Activated naive CD4-positive, alpha-beta T cell treated with anti-CD3 and anti-CD28 coated beads, Interleukin-2, amount 50 U/mL, for 24 hours (primary cell): Measurements from ENCODE around the gene CFAP45.

Experiments
- H3K27ac Mint-ChIP-seq: one replicate; pipeline ENCODE4 v1.8.0; 2021; ENCODE audit warnings: mild to moderate bottlenecking, mixed read lengths
- H3K27me3 Mint-ChIP-seq: one replicate; pipeline ENCODE4 v1.8.0; 2021; ENCODE audit warnings: mixed read lengths
- H3K36me3 Mint-ChIP-seq: one replicate; pipeline ENCODE4 v1.8.0; 2021; ENCODE audit warnings: mixed read lengths
- H3K4me1 Mint-ChIP-seq: one replicate; pipeline ENCODE4 v1.8.0; 2021; ENCODE audit warnings: mixed read lengths
- H3K4me3 Mint-ChIP-seq: one replicate; pipeline ENCODE4 v1.8.0; 2021; ENCODE audit warnings: mild to moderate bottlenecking, mixed read lengths
- H3K9me3 Mint-ChIP-seq: one replicate; pipeline ENCODE4 v1.8.0; 2021; ENCODE audit warnings: mixed read lengths

The CFAP45 gene

DNA sequence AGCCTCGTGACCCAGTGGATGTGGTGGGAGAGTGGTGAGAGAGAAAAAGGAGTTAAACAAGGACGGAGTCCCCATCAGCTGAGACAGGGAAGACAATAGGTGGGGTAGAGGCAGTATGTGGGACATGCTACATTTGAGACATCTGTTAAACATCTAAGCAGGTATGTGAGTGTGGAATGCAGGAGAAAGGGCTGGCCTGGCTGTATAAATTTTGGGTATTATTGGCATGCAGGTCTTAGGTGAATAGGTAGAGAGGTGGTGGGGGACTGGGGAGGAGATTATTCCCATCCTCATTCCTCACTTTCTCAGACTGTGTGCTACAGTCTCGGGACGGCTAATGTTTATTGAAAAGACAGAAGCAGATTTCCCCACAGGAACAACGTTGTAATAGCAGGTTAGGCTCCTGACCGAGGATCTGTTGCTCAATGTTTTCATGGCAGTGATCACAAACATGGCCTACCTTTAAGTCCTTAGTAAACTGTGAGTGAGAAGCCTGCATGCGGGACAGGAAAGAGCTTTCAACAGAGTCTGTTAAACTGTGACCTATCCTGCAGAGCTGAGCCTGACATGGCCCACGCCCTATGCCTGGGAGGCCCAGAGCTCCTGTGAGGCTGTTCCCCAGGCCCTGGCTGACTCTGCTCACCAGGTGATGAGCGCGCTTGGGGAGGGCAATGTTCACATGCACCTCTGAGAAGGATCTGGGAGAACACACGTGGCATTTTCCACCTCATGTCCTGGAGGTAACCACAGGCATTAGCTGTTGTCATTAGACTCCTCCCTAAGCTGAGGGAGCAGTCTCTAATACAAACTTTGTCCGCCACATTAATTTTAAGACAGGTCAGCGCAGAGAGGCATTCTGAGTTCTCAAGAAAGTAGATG is 54.0 kb downstream of the CFAP45 start:
- H3K4me1 Mint-ChIP-seq, result no peaks in the 10 kb centered on the region
- no peaks in the 10 kb centered on the region for H3K9me3 Mint-ChIP-seq
- no peaks in the 10 kb centered on the region for H3K27me3 Mint-ChIP-seq
- H3K4me3 Mint-ChIP-seq, result no peak overlapping the region
- peaks cover 2% of the 10 kb centered on the region for H3K36me3 Mint-ChIP-seq
- H3K27ac Mint-ChIP-seq, result no peak overlapping the region

- H3K4me3 Mint-ChIP-seq, result no peak overlapping the region
- H3K9me3 Mint-ChIP-seq, result no peaks in the 10 kb centered on the region
- peaks cover 4% of the 10 kb centered on the region for H3K4me1 Mint-ChIP-seq
- no peak overlapping the region for H3K27ac Mint-ChIP-seq
- H3K36me3 Mint-ChIP-seq, result peaks cover 2% of the 10 kb centered on the region
- no peaks in the 10 kb centered on the region for H3K27me3 Mint-ChIP-seq
Observed at GRCh38 chr1:159843459-159843858, 56.5 kb downstream of the CFAP45 start.

GRCh38 chr1:159841749-159842148 is 58.2 kb downstream of the CFAP45 start:
- H3K9me3 Mint-ChIP-seq, result no peaks in the 10 kb centered on the region
- peaks cover 4% of the 10 kb centered on the region for H3K4me1 Mint-ChIP-seq
- no peak overlapping the region for H3K4me3 Mint-ChIP-seq
- H3K27ac Mint-ChIP-seq, result no peak overlapping the region
- peaks cover 5% of the 10 kb centered on the region for H3K36me3 Mint-ChIP-seq
- no peaks in the 10 kb centered on the region for H3K27me3 Mint-ChIP-seq

DNA sequence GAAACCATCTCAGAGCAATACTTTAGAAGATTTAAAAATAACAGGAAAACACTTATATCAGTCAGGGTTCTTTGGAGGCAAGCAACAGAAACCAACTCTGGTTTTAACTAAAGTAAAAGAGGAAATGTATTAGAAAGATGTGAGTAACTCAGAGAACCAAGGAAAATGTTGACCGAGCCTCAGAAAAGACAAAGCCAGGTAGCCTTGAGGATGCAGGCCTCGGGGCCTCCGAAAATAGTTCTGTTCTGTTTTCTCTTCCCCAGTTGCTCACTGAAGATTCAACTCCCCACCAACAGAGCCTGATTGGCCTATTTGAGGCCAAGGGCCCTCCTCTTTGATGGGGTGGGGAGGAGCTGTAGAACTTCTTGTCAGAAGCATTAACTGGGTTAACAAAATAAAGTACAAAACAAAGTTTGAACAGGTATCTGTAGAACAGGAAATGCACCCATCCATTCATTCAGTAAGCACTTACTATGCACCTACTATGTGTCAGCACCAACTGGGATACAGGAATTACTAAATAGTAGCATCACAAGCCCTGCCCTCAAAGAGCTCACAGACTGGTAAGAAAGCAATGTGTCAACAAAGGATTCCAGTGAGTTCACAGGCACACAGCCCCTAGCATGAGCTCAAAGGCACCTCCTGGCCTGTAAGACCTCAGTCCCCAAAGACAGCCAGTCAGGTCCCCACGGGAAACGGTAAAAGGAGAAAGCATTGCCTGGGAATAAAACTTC is 60.7 kb downstream of the CFAP45 start:
- peaks cover 7% of the 10 kb centered on the region for H3K36me3 Mint-ChIP-seq
- no peaks in the 10 kb centered on the region for H3K9me3 Mint-ChIP-seq
- H3K27ac Mint-ChIP-seq, result peak overlapping the region; percentile 31
- no peaks in the 10 kb centered on the region for H3K27me3 Mint-ChIP-seq
- H3K4me1 Mint-ChIP-seq, result peaks cover 4% of the 10 kb centered on the region
- H3K4me3 Mint-ChIP-seq, result no peak overlapping the region

DNA sequence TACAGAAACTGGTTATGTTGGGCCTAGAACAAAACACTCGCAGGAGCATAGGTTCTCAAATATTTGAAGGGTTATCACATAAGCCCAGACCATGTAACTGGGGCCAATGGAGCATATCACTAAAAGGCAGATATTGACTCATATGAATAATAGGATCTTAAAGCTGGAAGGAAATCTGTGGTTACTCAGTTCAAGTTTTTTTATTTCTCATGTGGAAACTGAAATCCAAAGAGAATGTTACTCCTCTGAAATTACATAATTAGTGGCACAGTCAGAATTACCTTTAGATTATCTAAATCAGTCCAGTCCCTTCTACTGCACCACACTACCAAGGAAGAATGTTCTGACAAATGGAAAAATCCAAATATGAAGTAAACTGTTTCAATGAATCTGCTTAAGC is 61.2 kb downstream of the CFAP45 start:
- no peaks in the 10 kb centered on the region for H3K27me3 Mint-ChIP-seq
- peaks cover 4% of the 10 kb centered on the region for H3K4me1 Mint-ChIP-seq
- no peak overlapping the region for H3K27ac Mint-ChIP-seq
- no peaks in the 10 kb centered on the region for H3K9me3 Mint-ChIP-seq
- H3K36me3 Mint-ChIP-seq, result peaks cover 8% of the 10 kb centered on the region
- no peak overlapping the region for H3K4me3 Mint-ChIP-seq

GRCh38 chr1:159835862-159836525 is 64.0 kb downstream of the CFAP45 start:
- H3K4me1 Mint-ChIP-seq, result peaks cover 4% of the 10 kb centered on the region
- H3K27ac Mint-ChIP-seq, result no peak overlapping the region
- no peak overlapping the region for H3K4me3 Mint-ChIP-seq
- no peaks in the 10 kb centered on the region for H3K27me3 Mint-ChIP-seq
- no peaks in the 10 kb centered on the region for H3K9me3 Mint-ChIP-seq
- peaks cover 7% of the 10 kb centered on the region for H3K36me3 Mint-ChIP-seq

DNA sequence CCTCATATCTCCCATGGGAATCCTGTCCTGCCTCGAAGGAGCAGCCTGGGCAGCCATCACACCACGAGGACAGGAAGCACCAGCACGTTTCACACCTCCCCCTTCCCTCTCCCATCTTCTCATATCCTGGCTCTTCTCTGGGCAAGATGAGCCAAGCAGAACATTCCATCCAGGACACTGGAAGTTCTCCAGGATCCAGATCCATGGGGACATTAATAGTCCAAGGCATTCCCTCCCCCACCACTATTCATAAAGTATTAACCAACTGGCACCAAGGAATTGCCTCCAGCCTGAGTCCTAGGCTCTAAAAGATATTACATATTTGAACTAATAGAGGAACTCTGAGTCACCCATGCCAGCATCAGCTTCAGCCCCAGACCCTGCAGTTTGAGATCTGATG is 64.6 kb downstream of the CFAP45 start:
- Mint-ChIP-seq H3K27me3 (no peaks in the 10 kb centered on the region), H3K27ac (no peak overlapping the region), H3K36me3 (peaks cover 7% of the 10 kb centered on the region), H3K9me3 (no peaks in the 10 kb centered on the region), H3K4me1 (peaks cover 4% of the 10 kb centered on the region), H3K4me3 (no peak overlapping the region)

- Mint-ChIP-seq H3K36me3 (peaks cover 6% of the 10 kb centered on the region), H3K4me1 (peaks cover 19% of the 10 kb centered on the region), H3K9me3 (peaks cover 5% of the 10 kb centered on the region), H3K27me3 (no peaks in the 10 kb centered on the region), H3K4me3 (no peak overlapping the region), H3K27ac (no peak overlapping the region)
Observed at GRCh38 chr1:159832309-159832708, 67.7 kb downstream of the CFAP45 start.

DNA sequence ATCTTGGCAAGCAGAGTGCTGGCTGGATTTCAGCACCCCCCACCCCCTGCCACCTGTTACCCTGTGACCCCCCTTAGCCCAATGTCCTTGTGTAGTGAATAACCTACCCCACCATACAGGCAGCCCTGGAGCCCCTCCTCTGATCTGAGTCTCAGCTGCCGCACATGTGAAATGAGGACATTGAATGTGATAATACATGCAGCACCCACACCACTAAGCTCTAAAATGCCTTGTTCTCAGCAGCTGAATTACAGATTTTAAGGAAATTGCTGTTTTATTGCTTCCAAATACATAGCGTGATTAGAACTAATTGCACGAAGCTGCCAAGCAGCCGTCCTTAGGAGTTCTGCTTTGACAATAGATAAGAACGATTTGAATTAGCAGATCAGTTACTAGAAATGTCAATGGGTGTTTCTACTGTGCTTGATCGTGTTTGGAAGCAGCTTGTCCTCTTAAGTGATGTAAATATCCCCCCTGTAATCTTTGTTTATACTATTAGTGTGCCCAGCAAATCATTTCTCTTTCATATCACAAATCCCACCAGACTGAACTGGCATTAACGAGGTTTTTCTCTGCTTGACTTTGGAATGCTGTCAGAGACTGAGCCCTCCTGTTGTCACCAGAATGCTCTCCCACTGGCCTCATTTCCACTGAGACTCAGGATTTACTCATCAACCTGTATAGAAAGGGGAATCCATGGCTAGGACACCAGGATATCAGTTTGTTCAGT is 68.4 kb downstream of the CFAP45 start:
- Mint-ChIP-seq H3K9me3 (peaks cover 5% of the 10 kb centered on the region), H3K36me3 (peaks cover 5% of the 10 kb centered on the region), H3K27me3 (no peaks in the 10 kb centered on the region), H3K4me1 (peaks cover 26% of the 10 kb centered on the region), H3K4me3 (no peak overlapping the region), H3K27ac (no peak overlapping the region)

GRCh38 chr1:159830722-159831121 is 69.2 kb downstream of the CFAP45 start:
- no peaks in the 10 kb centered on the region for H3K27me3 Mint-ChIP-seq
- peaks cover 5% of the 10 kb centered on the region for H3K9me3 Mint-ChIP-seq
- H3K36me3 Mint-ChIP-seq, result peaks cover 4% of the 10 kb centered on the region
- no peak overlapping the region for H3K4me3 Mint-ChIP-seq
- H3K27ac Mint-ChIP-seq, result no peak overlapping the region
- peaks cover 34% of the 10 kb centered on the region for H3K4me1 Mint-ChIP-seq

- Mint-ChIP-seq H3K27me3 (no peaks in the 10 kb centered on the region), H3K9me3 (peaks cover 5% of the 10 kb centered on the region), H3K27ac (no peak overlapping the region)
Observed at GRCh38 chr1:159829822-159830465, 70.0 kb downstream of the CFAP45 start.

DNA sequence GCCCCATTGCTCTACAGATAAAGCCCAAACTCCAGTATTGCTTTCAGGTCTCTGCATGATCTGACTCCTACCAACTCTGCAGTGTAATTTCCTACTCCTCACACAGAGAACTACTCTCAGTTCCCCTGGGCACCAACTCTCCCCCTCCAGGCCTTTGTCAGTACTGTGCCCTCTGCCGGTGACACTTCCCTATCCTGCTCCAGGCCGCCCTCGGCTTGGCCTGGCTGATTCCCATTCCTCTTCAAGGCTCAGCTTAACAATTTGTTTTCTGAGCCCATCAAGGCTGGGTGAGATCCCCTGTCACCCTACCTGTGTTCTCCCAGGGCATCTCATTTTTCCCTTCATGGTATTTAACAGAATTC is 70.7 kb downstream of the CFAP45 start:
- H3K27ac Mint-ChIP-seq, result no peak overlapping the region
- peaks cover 4% of the 10 kb centered on the region for H3K36me3 Mint-ChIP-seq
- H3K4me1 Mint-ChIP-seq, result peaks cover 45% of the 10 kb centered on the region
- peaks cover 5% of the 10 kb centered on the region for H3K9me3 Mint-ChIP-seq
- H3K27me3 Mint-ChIP-seq, result no peaks in the 10 kb centered on the region
- H3K4me3 Mint-ChIP-seq, result no peak overlapping the region

More at GRCh38 chr1:159829822-159830465, 70.0 kb downstream of the CFAP45 start:
- Mint-ChIP-seq H3K4me3 (no peak overlapping the region), H3K36me3 (peaks cover 4% of the 10 kb centered on the region), H3K4me1 (peaks cover 42% of the 10 kb centered on the region)

DNA sequence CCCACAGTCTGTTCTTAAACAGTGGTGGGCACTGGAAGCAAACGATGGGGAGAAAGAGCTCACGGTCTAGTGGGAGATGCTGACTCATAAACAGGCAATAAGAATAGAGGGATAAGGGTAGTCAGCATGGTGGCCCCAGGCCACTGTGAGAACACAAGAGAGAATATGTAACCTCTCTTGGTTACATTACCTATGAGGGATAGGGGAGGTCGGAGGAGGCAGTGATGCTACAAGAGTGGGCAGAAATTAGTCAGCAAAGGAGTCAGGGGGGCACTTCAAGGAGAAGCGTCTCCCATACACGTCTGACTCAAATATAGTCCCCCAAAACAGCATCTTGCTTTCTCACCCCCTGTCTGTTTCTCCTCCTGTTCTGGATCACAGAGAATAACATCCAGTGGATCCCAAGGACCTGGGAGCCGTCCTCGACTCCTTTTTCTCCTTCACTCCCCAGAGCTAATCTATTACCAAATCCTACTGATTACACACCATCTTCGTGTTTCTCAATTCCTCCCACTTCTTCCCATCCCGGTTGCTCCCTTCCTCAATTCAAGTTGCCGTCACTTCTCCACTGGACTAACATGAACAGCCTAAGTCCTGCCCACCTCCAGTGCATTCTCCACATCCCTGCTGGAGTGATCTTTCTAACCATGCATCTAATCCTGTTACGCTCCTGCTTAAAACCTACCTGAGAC is 71.2 kb downstream of the CFAP45 start:
- peaks cover 45% of the 10 kb centered on the region for H3K4me1 Mint-ChIP-seq

GRCh38 chr1:159828176-159828575 is 71.8 kb downstream of the CFAP45 start:
- peak overlapping the region; percentile 17 for H3K4me3 Mint-ChIP-seq
- H3K9me3 Mint-ChIP-seq, result peaks cover 5% of the 10 kb centered on the region
- H3K27ac Mint-ChIP-seq, result no peak overlapping the region
- H3K4me1 Mint-ChIP-seq, result peaks cover 45% of the 10 kb centered on the region
- H3K36me3 Mint-ChIP-seq, result peaks cover 1% of the 10 kb centered on the region
- H3K27me3 Mint-ChIP-seq, result no peaks in the 10 kb centered on the region

More for the DNA sequence above, 71.2 kb downstream of the CFAP45 start:
- H3K36me3 Mint-ChIP-seq, result peaks cover 3% of the 10 kb centered on the region
- peak overlapping the region; percentile 17 for H3K4me3 Mint-ChIP-seq
- H3K9me3 Mint-ChIP-seq, result peaks cover 5% of the 10 kb centered on the region
- H3K27ac Mint-ChIP-seq, result no peak overlapping the region
- H3K27me3 Mint-ChIP-seq, result no peaks in the 10 kb centered on the region
